Vagina (tissue), 2 donors: Measurements from ENCODE around the gene HDDC3.

ENCODE experiments used
- POLR2AphosphoS5 ChIP-seq, 2 donors: sonication (generic); formaldehyde crosslinking; IDR thresholded peaks; one replicate each; pipeline ENCODE4 v1.9.0; 2017; ENCODE audit warnings: antibody characterized with exemption in 2 of 2, mild to moderate bottlenecking in 2 of 2, low read depth in 1 of 2; ENCODE audit not compliant: insufficient read depth in 1 of 2
- TF ChIP-seq, protein P1 (sequence below), 3 experiments: fragments of 450-650 bp in 2 of 3; fragments of 200-600 bp in 1 of 3; sonication (generic) in 1 of 3; IDR thresholded peaks; one replicate each; pipeline ENCODE4 v1.5.1; 2017 to 2019; ENCODE audit warnings: antibody characterized with exemption in 3 of 3, mild to moderate bottlenecking in 2 of 3, moderate library complexity in 2 of 3

DNA sequence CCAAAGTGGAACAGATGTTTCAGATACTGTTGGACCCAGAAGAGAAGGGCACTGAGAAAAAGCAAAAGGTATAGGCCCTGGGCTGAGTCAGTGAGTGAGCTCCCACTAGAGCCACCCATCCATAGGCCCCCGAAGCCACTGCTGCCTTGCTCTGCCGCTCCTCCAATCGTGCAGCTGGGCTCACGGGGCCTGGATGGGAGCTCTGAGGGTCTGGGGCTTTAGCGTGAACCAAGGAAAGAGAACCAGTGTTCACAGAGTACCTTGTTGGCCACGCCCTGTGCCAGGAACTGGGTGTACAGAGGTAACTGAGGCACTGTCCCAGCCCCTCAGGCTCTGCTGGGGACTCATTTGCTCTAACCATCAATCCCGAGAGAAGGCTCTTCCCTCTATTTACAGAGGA lies 7.4 kb upstream of the HDDC3 start:
- TF ChIP-seq, protein P1, sequence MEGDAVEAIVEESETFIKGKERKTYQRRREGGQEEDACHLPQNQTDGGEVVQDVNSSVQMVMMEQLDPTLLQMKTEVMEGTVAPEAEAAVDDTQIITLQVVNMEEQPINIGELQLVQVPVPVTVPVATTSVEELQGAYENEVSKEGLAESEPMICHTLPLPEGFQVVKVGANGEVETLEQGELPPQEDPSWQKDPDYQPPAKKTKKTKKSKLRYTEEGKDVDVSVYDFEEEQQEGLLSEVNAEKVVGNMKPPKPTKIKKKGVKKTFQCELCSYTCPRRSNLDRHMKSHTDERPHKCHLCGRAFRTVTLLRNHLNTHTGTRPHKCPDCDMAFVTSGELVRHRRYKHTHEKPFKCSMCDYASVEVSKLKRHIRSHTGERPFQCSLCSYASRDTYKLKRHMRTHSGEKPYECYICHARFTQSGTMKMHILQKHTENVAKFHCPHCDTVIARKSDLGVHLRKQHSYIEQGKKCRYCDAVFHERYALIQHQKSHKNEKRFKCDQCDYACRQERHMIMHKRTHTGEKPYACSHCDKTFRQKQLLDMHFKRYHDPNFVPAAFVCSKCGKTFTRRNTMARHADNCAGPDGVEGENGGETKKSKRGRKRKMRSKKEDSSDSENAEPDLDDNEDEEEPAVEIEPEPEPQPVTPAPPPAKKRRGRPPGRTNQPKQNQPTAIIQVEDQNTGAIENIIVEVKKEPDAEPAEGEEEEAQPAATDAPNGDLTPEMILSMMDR (IDR thresholded peaks at IDR 0.05) = no peak
- no peak for TF ChIP-seq POLR2AphosphoS5 (IDR thresholded peaks at IDR 0.05; ENCODE audit: insufficient read depth in 1 of 2, low read depth in 1 of 2)
